PC-9 (cell line): ENCODE results near the gene ESR1.

Experiments used
- EZH2 ChIP-seq: fragments of 200-600 bp; sonication (generic); IDR thresholded peaks from 2 replicates; pipeline ENCODE4 v1.8.0; 2017; ENCODE audit warnings: antibody characterized with exemption, low read depth
- TF ChIP-seq, protein P1 (sequence below): fragments of 200-600 bp; sonication (generic); conservative IDR thresholded peaks from 2 replicates; pipeline ENCODE4 v1.6.1; 2017; ENCODE audit warnings: mixed run types, antibody characterized with exemption, mild to moderate bottlenecking, moderate library complexity

GRCh38 chr6:151858294-151858693 is 50.8 kb downstream of the ESR1 start:
- TF ChIP-seq, protein P1, sequence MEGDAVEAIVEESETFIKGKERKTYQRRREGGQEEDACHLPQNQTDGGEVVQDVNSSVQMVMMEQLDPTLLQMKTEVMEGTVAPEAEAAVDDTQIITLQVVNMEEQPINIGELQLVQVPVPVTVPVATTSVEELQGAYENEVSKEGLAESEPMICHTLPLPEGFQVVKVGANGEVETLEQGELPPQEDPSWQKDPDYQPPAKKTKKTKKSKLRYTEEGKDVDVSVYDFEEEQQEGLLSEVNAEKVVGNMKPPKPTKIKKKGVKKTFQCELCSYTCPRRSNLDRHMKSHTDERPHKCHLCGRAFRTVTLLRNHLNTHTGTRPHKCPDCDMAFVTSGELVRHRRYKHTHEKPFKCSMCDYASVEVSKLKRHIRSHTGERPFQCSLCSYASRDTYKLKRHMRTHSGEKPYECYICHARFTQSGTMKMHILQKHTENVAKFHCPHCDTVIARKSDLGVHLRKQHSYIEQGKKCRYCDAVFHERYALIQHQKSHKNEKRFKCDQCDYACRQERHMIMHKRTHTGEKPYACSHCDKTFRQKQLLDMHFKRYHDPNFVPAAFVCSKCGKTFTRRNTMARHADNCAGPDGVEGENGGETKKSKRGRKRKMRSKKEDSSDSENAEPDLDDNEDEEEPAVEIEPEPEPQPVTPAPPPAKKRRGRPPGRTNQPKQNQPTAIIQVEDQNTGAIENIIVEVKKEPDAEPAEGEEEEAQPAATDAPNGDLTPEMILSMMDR: no peak
- TF ChIP-seq EZH2: no peak
